Dedifferentiated amniotic fluid mesenchymal stem cell (primary cell): ENCODE measurements around the gene ALK.

Experiments used
- DNase-seq: peaks from one replicate; pipeline ENCODE4 v3.0.0-alpha.2; 2016; ENCODE audit errors: extremely low spot score

ALK gene

GRCh38 chr2:29921560-29921915 lies at the start of gene ALK:
ALK (minus strand) TSS chr2:29921586; CDS start chr2:29920659, 927 bp downstream.
- DNase-seq = peak; percentile 78

- no peak for DNase-seq
Observed at GRCh38 chr2:29966266-29966665, 44.9 kb upstream of the ALK start.

- no peak for DNase-seq
Observed at GRCh38 chr2:29963972-29964570, 42.7 kb upstream of the ALK start.

- DNase-seq = no peak
Observed at GRCh38 chr2:29962922-29963321, 41.5 kb upstream of the ALK start.

GRCh38 chr2:29954316-29954715 lies 32.9 kb upstream of the ALK start:
- no peak for DNase-seq

- DNase-seq = no peak
Observed at GRCh38 chr2:29952973-29953372, 31.6 kb upstream of the ALK start.

- no peak for DNase-seq
Observed at GRCh38 chr2:29951576-29951975, 30.2 kb upstream of the ALK start.

GRCh38 chr2:29950481-29950880 lies 29.1 kb upstream of the ALK start:
- DNase-seq = no peak

- DNase-seq = no peak
Observed at GRCh38 chr2:29949042-29949441, 27.7 kb upstream of the ALK start.

- DNase-seq = no peak
Observed at GRCh38 chr2:29946505-29946904, 25.1 kb upstream of the ALK start.

GRCh38 chr2:29942711-29943110 lies 21.3 kb upstream of the ALK start:
- no peak for DNase-seq

GRCh38 chr2:29940706-29941105 lies 19.3 kb upstream of the ALK start:
- no peak for DNase-seq

GRCh38 chr2:29936020-29936419 lies 14.6 kb upstream of the ALK start:
- no peak for DNase-seq

- DNase-seq = no peak
Observed at GRCh38 chr2:29931818-29932217, 10.4 kb upstream of the ALK start.

GRCh38 chr2:29923110-29923721 lies 1.8 kb upstream of the ALK start:
- peak; percentile 61 for DNase-seq

GRCh38 chr2:29922605-29923004 lies 1.2 kb upstream of the ALK start:
- no peak for DNase-seq

- no peak for DNase-seq
Observed at GRCh38 chr2:29920631-29921559, 491 bp downstream of the ALK start.

- DNase-seq = no peak
Observed at GRCh38 chr2:29920130-29920577, 1.2 kb downstream of the ALK start.

GRCh38 chr2:29918941-29919340 lies 2.4 kb downstream of the ALK start:
- DNase-seq = no peak

- DNase-seq = no peak
Observed at GRCh38 chr2:29917781-29918180, 3.6 kb downstream of the ALK start.

GRCh38 chr2:29916571-29916970 lies 4.8 kb downstream of the ALK start:
- DNase-seq = no peak

GRCh38 chr2:29910960-29911359 lies 10.4 kb downstream of the ALK start:
- DNase-seq = no peak

GRCh38 chr2:29910465-29910864 lies 10.9 kb downstream of the ALK start:
- no peak for DNase-seq
